Mucosa of descending colon (tissue), 3 donors: ENCODE measurements around the gene MGAT5. TPM values are rescaled to one million over a fixed set of nuclear protein-coding genes. Genes with fewer than 3 reads are reported as not detected.
"Not testable (repeated sequence)": the region's sequence is repeated elsewhere in the genome, so short reads cannot be mapped to it uniquely, and the experiment has no call there.

ENCODE experiments used
- ATAC-seq: fragments of 200-7000 bp; cut with Tn5 transposase; one replicate; pipeline ENCODE4 v1.9.1; 2020; ENCODE audit warnings: mild to moderate bottlenecking, moderate library complexity
- DNase-seq, 3 donors: peaks; one replicate each; pipeline ENCODE4 v3.0.0-alpha.2; 2020
- H3K36me3 ChIP-seq: fragments of 200-600 bp; one replicate; pipeline ENCODE4 v1.8.0; 2021; ENCODE audit warnings: low read depth, mild to moderate bottlenecking
- H3K4me1 ChIP-seq: fragments of 200-600 bp; one replicate; pipeline ENCODE4 v1.8.0; 2021; ENCODE audit warnings: low read depth, mild to moderate bottlenecking
- H3K4me3 ChIP-seq: fragments of 200-600 bp; one replicate; pipeline ENCODE4 v1.8.0; 2021; ENCODE audit warnings: mild to moderate bottlenecking
- H3K9me3 ChIP-seq: fragments of 200-600 bp; one replicate; pipeline ENCODE4 v1.8.0; 2021; ENCODE audit warnings: mild to moderate bottlenecking
- intact Hi-C, 2 donors: fragments of 100-400 bp; cut with DNase I in 1 of 2; cut with micrococcal nuclease in 1 of 2; formaldehyde crosslinking; loops; one replicate each; pipeline versions ENCODE4 v1.11.0 to v1.11.1; 2022; cut with DNase I, micrococcal nuclease
- total RNA-seq, 3 donors: library from RNA; stranded (reverse); fragmentation: NEBNext Ultra II Directional in 2 of 3; extraction: Animal tissue kit (Norgen Biotek cat#: 25700) in 2 of 3; gene quantifications; one replicate each; pipeline versions ENCODE4 v1.2.1 to v1.2.4, GENCODE V29; 2021 to 2023
- TF ChIP-seq, protein P1 (sequence below): fragments of 200-600 bp; IDR thresholded peaks from one replicate; pipeline ENCODE4 v1.8.0; 2022; ENCODE audit warnings: antibody characterized with exemption, mild to moderate bottlenecking
- donor health status: DM: no; HTN: no; CAD: no; lungs with moderate emphysema.
- donor health status: DM: no; HTN: no; CAD: no.
- donor health status: DM: no; HTN: yes; CAD: no.

MGAT5 gene
- total RNA-seq, 3 donors from 2014 or later: 56.5 to 75.5 (median 69.7) TPM

DNA sequence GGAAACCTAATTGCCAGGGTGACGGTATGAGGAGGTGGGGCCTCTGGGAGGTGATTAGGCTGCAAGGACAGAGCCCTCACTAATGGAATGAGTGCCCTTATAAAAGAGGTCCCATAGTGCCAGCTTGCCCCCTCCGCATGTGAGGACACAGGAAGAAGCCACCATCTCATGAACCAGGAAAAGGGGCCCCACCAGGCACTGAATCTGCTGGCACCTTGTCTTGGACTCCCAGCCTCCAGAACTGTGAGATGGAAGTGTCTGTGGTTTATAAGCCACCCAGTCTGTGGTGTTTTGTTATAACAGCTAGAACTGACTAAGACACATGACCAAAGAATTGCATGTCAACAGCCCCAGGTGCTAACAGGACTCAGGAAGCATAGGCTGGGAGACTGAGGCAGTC lies 214.3 kb downstream of the MGAT5 start:
- intact Hi-C loops: no loop called here
- Histone ChIP-seq H3K4me1 (no peaks in the 10 kb centered on the region), H3K9me3 (no peaks in the 10 kb centered on the region), H3K36me3 (no peaks in the 10 kb centered on the region), H3K4me3 (no peak overlapping the region)
- peak; percentile 68 for ATAC-seq
- TF ChIP-seq, protein P1, sequence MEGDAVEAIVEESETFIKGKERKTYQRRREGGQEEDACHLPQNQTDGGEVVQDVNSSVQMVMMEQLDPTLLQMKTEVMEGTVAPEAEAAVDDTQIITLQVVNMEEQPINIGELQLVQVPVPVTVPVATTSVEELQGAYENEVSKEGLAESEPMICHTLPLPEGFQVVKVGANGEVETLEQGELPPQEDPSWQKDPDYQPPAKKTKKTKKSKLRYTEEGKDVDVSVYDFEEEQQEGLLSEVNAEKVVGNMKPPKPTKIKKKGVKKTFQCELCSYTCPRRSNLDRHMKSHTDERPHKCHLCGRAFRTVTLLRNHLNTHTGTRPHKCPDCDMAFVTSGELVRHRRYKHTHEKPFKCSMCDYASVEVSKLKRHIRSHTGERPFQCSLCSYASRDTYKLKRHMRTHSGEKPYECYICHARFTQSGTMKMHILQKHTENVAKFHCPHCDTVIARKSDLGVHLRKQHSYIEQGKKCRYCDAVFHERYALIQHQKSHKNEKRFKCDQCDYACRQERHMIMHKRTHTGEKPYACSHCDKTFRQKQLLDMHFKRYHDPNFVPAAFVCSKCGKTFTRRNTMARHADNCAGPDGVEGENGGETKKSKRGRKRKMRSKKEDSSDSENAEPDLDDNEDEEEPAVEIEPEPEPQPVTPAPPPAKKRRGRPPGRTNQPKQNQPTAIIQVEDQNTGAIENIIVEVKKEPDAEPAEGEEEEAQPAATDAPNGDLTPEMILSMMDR: no peak
- no peak for DNase-seq

DNA sequence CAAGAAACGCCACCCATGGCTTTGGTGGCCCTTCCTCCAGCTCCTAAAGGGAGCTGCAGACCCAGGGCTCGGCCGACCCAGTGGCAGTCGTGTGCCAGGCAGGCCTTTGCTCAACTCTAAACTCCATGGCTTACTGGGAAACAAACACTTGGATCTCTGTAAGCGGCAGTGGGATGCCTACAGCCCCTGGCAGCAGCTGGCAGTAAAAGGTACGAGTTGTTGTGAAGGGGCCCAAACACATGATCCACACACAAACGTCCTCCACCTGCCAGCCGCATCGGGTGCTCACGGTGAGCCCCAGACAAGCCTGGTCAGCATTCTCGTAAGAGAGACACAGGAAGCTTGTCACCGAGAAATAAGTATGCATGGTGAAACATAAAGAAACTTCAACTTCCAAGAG lies 214.9 kb downstream of the MGAT5 start:
- TF ChIP-seq, protein P1: no peak
- intact Hi-C loops: no loop called here

GRCh38 chr2:134469516-134470115 lies 215.7 kb downstream of the MGAT5 start:
- intact Hi-C loops: no loop called here
- DNase-seq: no peak
- H3K4me3 ChIP-seq: no peak overlapping the region
- H3K4me1 ChIP-seq: no peaks in the 10 kb centered on the region
- no peaks in the 10 kb centered on the region for H3K9me3 ChIP-seq
- H3K36me3 ChIP-seq: no peaks in the 10 kb centered on the region
- no peak for ATAC-seq
- TF ChIP-seq, protein P1: no peak

More for the DNA sequence above, 214.9 kb downstream of the MGAT5 start:
- H3K9me3 ChIP-seq: no peaks in the 10 kb centered on the region
- H3K36me3 ChIP-seq: no peaks in the 10 kb centered on the region
- no peak for DNase-seq
- no peaks in the 10 kb centered on the region for H3K4me1 ChIP-seq
- no peak for ATAC-seq
- no peak overlapping the region for H3K4me3 ChIP-seq

DNA sequence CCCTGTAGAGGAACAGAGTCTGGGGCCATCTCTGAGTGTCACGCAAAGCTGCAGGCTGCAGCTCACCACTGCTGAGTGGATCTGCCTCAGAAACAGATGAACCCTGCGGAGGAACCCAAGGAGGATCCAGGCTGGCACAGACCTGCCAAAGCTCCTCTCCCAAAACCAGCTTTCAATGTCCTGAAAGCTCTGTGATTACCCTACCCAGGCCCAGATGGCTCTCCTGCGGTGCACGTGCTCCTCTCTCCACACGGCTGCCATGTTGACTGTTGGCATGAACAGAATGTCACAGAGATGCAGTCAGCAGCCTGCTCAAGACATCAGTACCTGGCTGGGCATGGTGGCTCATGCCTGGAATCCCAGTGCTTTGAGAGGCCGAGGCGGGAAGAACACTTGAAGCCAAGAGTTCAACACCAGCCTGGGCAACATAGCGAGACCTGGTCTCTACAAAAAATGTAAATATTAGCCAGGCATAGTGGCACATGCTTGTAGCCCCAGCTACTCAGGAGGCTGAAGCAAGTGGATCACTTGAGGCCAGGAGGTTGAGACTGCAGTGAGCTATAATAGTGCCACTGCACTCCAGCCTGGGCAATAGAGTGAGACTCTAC lies 216.8 kb downstream of the MGAT5 start:
- TF ChIP-seq, protein P1: no peak
- Histone ChIP-seq H3K36me3 (no peaks in the 10 kb centered on the region), H3K9me3 (no peaks in the 10 kb centered on the region), H3K4me1 (no peaks in the 10 kb centered on the region), H3K4me3 (no peak overlapping the region)
- intact Hi-C loops: no loop called here
- DNase-seq: no peak
- ATAC-seq: no peak

GRCh38 chr2:134476982-134477381 lies 223.1 kb downstream of the MGAT5 start:
- ATAC-seq, H3K9me3 ChIP-seq, intact Hi-C loops: not testable (repeated sequence)

GRCh38 chr2:134479696-134480330 lies 225.9 kb downstream of the MGAT5 start:
- H3K4me1 ChIP-seq: no peaks in the 10 kb centered on the region
- no peak for ATAC-seq
- H3K4me3 ChIP-seq: no peak overlapping the region
- H3K36me3 ChIP-seq: no peaks in the 10 kb centered on the region
- DNase-seq: no peak
- TF ChIP-seq, protein P1: no peak
- no peaks in the 10 kb centered on the region for H3K9me3 ChIP-seq
- intact Hi-C loops: no loop called here

More at GRCh38 chr2:134476982-134477381, 223.1 kb downstream of the MGAT5 start:
- not testable (repeated sequence) for DNase-seq, H3K4me3 ChIP-seq, H3K36me3 ChIP-seq, H3K4me1 ChIP-seq
